Epidermal melanocyte (primary cell): ENCODE data around the gene RILP.
A peak's percentile ranks its signal among the peaks of the same experiment; 100 is the strongest.

Source experiments
- DNase-seq: peaks from one replicate; pipeline ENCODE4 v3.0.0; 2011; ENCODE audit warnings: low spot score; ENCODE audit not compliant: insufficient read length

Gene RILP

DNA sequence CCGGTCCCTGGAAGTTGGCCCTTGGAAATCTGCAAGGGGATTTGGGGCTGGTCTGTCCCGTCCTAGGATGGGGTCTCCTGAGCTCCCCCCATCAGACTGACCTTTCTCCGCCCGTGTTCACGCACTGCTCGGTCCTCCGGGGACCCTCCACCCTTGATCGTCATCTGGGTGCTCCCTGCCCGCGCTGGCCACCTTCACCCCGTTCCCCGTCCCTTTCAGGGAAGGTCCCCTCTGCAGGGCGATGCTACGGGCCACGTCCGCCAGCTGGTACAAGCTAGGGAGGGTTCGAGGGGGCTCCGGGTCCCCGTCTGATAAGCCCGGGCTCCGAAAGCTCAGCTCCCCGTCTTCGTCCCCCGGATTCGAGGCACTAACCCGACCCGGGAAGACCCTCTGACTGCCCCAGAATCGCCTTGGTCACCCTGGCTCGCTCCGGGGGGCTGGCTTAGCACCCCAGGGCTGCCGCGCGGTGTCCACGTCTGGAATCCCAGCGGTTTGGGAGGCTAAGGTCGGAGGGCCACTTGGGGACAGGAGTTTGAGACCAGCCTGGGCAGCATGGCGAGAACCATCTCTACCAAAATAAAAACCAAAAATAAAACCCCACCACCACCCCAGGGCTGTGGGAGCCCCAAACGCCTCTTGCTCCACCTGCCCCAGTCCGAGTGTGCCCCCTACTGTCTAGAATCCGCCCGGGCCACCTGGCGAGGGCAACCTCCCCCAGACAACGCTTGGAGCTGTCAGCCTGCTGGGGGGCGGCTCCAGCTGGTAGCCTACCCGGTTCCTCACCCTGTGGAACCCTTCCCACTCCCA is 20.0 kb downstream of the RILP start:
- no peak for DNase-seq

DNA sequence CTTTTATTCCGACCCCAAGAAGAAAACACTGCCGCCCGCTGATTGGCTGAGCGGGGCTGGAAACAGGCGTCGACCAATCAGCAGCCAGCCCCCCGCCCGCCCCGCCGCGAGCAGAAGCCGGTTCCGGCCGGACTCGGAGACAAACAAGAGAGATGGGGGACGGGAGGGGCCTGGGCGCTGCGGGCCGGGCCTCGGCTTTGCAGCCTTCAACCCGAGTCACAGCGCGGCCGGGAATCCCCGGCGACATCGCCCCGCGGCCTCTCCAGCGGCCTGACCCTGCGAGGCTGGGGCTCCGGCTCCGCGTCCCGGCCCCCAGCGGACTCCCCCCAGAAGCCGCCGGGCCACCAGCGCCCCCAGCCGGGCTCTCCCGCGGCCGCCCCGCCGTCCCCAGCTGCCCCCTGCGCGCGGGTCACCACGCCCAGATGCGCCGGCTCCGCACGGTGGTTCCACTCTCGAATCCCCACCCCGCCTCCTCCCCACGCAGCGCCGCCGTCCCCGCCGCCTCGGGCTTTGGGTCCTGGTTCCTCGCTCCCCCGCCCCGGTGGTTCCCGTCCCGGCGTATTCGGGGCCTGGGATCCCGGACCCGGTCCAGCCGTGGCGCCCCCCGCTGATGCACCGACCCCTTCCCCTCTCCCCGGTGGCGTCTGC is 20.7 kb downstream of the RILP start:
- DNase-seq = peak; percentile 99

DNA sequence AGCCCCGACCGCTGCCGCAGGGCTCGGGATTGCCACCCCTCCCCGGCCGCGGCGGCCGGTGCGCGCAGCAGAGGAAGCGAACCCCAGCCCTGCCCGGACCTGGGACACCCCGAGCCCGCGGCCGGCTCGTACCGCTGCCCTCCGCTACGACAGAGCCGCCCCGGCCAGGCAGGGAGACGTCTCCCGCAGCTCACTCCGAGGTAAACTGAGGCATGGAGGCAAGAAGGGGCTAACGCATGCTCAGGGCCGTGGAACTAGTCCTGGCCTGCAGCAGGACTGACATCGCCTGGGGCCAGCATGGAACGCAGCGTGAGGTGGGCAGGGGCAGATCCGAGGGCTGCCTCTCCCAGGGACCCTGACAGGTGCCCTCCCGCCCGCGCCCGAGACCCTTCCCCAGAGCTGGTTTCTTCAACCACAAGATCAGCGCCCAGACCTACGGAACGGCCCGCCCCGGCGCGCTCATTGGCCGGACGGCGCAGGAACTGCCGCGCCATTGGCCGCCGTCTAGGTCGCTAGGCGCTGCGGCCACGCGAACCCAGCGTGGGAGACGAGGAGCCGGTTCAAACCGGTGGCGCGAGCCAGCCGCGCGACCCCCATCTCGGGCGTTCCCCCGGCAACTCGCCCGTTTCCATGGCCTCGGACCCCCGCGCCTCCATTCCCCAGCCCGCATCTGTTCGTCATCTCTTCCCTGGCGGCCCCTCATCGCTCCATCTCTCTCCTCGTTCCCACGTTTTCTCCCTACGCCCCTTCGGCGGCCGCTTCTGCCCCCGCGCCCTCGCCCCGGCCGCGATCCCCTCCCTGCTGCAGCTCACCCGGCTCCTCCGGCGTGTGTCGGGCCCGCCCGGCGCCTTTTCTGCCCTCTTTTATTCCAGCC is 21.4 kb downstream of the RILP start, which contains the start of gene SLC43A2:
SLC43A2 (minus strand) TSS at position 853 of the 874 bp plus-strand sequence. CDS start 960 bp downstream, outside the sequence.
- peak; percentile 96 for DNase-seq

DNA sequence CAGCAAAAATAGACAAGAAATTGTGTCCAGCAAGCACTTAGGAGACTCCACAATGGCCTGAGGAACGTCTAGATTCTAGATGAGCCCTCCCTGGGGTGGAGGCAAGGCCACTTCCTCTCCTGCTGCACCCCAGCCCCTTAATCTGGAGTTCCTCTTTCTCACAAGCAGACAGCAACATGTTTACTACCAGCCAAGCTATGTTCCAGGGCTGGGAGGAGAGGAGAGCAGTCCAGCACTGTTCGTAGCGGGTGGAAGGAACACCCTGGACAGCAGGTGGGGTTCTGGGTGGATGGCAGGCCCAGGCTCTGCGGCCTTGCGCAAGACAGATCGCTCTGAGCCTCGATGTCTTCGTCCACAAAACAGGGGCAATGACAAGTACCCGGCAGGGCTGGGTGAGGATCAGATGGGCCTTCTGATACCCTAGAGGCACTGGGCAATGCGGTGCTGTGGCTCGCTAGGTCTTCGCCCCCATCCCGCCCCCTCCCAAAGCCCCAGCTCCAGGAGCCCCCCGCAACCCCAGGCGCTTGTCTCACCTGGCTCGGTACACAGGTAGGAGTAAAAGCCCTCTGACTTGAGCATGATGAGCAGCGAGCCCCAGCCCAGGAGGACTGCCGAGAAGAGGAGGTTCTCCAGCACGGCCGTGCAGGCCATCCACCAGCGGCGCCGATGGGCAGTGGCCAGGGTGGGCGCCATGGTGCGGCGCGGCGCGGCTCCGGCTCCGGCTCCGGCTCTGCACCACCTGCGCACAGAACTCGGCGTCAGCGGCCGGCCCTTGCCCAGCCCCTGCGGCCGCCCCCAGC is 22.3 kb downstream of the RILP start:
- no peak for DNase-seq

DNA sequence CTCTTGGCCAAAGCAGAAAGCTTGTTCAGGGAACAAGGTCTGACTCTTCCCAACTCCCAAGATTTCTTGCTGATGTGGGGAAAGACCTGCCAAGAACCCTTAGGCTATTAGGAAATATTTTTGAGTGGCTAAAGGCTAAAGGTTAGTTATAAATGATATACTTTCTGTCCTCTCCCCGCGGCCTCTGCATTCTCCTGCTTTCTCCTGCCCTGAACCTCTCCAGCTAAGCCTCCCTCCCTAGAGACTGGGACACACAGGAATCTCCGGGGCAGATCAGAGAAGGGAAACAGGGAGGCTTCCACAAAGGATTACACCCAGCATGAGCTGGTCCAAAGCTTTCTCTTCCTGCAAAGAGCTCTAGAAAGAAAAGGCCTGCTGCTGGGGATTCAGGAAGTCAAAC is 23.3 kb downstream of the RILP start:
- DNase-seq = no peak

DNA sequence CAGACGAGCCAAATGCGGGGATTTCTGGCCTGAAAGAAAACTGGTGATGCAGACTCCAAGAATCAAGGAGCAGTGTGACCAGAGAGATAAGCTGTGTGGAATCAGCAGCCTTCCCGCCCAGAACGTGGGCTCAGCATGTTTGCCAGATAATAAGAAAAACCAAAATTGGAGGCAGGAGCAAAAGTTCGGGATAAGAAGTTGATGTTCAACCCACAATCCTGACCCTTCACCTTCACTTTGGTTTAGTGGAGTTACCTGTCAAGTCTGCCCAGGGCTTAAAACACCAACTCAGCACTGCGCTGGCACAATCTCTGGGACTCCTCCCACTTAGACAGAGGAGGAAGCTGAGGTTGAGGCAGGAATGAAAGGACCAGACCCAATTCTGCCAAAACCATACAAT is 24.1 kb downstream of the RILP start:
- no peak for DNase-seq

DNA sequence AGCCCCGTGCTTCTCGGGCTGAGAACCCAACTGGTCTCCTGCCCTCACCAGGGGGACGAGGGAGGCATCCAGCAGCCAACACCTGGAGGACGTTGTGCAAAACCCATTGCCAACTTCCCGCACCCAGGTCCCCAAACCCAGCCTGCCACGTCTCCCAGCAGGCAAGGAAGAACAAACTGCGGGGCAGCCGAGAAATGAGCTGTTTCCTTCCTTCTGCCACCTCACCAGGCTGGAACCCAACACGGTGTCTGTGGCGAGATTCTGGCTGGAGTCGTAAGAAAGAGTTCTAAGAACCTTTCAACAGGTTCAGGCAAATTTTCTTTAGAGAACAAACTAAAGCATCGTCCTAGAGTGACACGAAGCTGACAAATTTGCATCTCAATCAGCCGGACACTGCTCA is 24.6 kb downstream of the RILP start:
- no peak for DNase-seq

DNA sequence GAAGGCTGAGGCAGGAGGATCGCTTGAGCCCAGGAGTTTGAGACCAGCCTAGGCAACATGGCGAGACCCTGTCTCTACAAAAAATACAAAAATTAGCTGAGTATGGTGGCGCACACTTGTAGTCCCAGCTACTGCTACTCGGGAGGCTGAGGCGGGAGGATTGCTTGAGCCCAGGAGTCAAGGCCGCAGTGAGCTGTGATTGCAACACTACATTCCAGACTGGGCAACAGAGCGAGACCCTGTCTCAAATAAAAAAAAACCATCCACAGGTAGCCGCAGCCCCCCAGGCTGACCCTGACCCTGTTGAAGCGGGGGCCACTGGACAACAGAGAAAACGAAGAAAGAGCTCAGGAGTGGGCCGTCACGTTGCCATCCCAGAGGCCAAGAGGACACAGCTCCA is 25.0 kb downstream of the RILP start:
- no peak for DNase-seq

DNA sequence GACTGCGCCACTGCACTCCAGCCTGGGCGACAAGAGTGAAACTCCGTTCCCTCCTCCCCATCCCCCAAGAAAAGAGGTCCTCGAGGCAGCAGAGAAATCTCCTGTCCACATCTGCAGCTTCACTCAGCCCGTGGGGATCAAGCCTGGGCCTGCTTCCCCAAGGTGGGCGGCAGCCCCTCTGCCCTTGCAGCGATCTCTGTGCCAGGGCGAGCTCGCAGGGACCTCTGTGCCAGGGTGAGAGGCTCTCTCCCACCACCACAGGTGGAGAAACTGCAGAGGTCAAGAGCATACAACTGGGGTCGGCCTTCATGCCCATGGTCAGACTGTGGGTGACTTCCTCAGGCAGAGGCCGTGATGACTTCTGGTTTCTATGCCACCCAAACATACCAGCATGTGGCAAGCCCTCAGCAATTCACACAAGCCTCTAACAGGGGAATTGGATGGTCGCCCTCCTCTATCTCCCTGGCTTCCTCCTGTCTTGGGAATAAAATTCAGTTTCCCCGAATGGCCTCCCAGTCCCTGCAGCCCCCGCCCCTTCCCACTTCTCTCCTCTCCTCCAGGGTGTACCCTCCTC is 26.5 kb downstream of the RILP start:
- DNase-seq = no peak

DNA sequence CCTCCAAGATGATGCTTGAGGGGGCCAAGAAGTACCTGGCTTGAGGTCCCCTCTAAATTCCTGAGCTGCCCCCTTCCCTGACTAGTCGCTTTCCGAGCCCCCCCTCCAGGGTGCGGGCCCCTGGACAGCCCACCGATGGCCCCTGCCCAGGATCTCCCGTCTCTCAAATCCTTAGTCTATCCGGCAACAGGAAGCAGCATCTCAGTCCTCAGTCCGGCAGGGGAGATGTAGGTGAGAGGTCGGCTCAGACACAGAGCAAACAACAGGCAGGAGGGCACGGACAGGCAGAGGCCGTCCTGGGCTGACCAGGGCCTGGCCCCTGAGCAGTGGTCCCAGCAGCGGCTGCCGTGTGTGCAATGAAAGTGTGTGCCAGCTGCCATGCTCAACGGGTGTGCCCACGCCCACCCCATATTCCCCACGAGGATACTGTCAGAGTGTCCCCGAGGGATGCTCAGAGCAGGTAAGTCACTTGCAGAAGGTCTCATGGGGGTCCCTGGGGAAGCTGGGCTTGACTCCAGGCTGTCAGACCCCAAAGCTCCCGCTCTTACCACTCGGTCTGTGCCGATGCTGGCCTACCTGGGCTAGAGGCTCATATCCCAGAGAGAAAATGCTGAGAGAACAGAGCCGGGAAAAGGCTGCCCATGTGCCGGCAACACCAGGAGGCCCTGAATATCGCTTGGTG is 28.3 kb downstream of the RILP start:
- no peak for DNase-seq

DNA sequence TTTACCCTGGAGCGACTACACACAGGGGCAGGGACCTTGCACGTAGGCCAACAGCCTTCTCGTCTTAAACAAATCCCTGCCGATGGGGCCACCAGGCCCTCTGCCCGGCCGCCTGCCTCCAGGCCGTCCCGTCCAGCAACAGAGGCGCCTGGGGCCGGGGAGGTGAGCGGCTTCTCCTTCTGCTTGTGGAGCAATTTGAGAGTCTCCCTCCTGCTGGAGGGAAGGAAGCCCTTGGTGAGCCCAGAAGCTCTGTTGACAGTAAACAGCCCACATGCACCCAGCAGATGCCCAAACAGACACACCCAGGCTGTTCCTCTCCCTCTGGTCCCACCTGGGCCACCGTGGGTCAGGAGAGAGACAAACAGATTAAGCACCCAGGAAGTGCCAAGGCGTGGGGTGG is 29.2 kb downstream of the RILP start:
- DNase-seq = no peak

DNA sequence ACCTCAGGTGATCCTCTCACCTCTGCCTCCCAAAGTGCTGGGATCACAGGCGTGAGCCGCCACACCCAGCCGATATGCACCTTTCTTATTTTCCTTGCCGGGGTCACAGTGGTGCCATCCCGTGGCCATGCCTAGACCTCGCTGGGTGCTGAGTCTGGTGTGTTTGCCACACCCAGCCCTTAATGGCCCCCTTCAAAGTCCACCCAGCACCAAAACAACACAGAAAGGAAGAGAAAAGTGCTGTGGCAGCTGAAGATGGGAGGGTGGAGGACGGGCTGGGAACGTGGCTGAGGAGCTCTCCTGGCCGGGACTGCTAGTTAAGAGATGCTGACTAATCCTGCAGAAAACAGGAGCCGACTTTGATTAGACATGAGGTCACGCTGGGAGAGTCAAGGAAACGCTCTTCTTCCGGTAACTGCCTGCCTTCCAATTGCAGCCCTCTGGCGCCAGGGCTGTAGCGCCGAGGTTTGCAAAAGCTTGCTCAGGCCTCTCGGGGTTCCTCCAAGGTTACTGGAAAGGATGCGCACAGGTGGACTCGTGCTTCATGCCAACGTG is 32.0 kb downstream of the RILP start:
- no peak for DNase-seq

DNA sequence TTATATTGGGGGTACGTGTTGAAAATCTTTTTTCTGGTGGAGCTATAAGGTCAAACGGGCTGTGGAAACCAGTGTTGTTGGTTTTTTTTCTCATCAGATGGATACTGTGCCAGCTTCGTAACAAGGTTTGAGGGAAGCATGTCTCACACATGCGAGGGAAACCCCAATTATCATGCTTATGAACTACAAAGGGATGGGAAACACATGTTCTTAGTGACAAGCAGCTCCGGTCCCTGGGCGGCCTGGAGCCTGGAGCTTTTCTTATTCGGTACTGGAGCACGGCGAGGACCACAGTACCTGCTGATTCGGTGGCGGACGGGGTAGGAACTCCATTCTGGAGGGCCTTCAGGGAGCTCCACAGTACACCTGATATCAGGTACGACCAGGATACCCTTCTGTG is 33.6 kb downstream of the RILP start:
- no peak for DNase-seq

DNA sequence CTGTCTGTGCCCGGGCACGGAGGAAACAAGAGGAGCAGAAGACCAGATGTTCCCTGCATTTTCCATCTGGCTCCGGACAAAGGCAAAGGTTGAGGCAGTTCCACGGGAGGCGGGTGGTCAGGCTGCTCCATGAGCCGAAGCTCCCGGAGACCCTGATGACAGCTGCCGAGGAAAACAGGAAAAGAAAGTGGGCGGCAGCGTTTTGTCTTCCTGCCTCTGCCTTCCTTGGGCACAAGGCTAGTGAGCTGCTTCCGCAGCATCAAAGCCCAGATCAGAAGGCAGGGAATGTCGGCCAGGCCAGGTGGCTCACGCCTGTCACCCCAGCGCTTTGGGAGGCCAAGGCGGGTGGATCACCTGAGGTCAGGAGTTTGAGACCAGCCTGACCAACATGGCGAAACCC is 37.3 kb downstream of the RILP start:
- no peak for DNase-seq

DNA sequence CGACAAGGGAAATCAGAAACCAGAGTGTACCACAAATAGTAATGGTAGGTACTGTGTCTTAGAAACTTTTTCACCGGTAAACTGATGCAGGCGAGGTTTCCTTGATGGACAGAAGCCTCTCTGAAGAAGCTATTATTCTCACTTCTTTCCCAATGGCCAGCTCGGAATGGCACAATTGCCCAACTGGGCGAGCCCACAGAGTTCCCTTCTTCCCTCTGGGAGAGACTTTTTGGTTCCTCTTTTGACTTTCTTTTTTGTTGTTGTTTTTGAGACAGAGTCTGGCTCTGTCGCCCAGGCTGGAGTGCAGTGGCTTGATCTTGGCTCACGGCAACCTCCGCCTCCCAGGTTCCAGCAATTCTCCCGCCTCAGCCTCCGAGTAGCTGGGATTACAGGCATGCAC is 38.0 kb downstream of the RILP start:
- no peak for DNase-seq

DNA sequence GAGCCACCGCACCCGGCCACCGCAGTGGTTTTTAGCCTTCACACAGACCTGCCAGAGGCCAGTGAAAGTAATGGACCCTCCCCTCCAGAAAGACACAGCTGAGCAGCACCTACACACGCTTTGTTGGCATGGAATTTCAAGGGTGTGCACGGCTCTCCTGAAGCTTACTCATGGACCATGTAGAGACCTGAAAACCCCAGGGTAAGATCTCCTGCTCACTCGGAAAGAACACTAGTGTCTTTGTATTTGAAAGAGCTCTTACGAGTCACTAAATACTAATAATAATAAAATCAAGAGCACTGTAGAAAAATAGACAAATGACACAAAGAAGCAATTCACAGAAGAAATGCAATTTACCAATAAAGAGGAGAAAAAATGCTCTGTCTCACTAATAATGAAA is 41.0 kb downstream of the RILP start:
- peak; percentile 52 for DNase-seq

DNA sequence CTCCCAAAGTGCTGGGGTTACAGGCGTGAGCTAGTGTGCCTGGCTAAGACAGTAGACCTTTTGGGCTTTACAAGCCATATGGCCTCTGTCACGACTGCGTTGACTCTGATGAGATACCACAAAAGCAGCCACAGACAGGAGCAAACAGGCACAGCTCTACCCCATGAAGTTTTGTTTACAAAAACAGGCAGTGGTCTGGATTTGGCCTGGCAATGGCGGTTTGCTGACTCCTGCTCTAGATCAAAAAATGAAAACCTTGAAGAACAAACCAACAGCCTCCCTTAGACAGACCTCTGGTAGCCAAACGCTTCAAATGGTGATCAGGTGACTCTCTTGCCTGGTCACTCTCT is 41.7 kb downstream of the RILP start:
- no peak for DNase-seq

DNA sequence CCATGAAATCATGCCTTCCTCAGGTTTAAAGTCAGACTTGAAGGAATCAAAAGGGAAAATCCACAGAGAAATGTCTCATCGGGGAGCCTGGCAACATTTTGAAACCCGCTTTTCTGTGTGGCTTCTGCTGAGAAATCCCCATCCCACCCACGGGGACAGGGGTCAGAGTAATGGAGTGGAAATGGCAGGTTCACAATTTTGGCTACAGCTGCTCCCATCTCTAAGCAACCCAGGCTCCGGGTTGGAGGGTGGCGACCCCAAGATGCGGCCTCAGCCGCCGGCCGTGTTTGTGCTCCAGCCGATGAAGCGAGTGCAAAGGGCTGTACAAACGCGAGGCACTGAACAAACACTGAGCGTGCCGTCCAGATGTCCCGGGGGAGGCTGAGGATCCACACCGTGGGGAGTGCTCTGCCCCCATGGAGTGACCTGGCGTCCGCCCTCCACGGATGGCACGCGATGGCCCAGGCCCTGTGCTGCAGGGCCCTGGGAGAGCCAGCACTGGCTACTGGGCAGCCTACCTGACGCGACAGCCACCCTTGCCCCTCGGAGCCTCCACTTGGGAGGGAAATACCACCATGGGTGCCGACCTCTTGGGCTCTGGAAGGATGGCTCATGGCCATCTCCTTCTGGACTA is 43.2 kb downstream of the RILP start:
- no peak for DNase-seq

DNA sequence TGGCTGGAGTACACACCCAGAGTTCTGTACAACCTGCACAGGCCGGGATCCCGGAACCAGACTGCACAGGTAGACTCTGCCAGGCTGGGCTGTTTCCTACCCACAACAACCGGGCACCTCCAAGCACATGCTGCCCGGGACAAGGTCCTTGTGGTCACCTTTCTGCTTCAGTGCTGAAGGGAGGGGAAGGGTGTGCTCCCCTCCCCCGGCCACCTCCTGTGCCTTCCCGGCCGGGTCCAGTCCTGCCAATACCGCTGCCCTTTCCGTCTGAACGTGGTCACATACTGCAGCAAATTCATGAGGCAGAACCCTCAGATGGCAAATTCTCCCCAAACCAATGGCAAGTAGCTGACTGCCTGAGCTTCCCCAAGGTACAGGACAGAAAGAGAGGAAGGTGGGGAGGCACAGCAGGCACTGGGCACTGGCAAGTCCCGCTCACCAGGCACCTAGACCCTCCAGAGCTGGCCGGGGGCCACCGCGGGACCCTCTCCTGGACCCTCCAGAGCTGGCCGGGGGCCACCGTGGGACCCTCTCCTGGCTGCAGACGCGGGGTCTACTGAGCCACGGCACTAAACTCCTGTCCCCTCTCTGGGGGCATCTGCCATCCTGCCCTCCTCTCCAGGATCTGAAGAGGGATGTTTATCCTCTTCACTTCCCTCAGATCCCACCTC is 43.9 kb downstream of the RILP start:
- DNase-seq = no peak
